H9 (cell line): ENCODE data around the gene PLSCR5. TPM values are rescaled to one million over a fixed set of nuclear protein-coding genes. Genes with fewer than 3 reads are reported as not detected.

ENCODE experiments used
- DNase-seq: peaks from one replicate; pipeline ENCODE4 v3.0.0-alpha.2; 2017
- H2AFZ ChIP-seq: one replicate; pipeline ENCODE4 v1.6.1; 2013; ENCODE audit warnings: mild to moderate bottlenecking, low read length, control low read depth, moderate library complexity
- H2AK5ac ChIP-seq: 2 replicates; pipeline ENCODE4 v1.6.1; 2013; ENCODE audit warnings: low read length, control low read depth, mixed read lengths; ENCODE audit not compliant: insufficient read length
- H2BK120ac ChIP-seq: one replicate; pipeline ENCODE4 v1.6.1; 2013; ENCODE audit warnings: low read depth, mild to moderate bottlenecking, low read length, control low read depth, inconsistent platforms; ENCODE audit not compliant: poor library complexity, severe bottlenecking
- H2BK12ac ChIP-seq: 2 replicates; pipeline ENCODE4 v1.6.1; 2013; ENCODE audit warnings: low read length, control low read depth, mixed read lengths, low read depth; ENCODE audit not compliant: insufficient read length
- H2BK15ac ChIP-seq: 2 replicates; pipeline ENCODE4 v1.6.1; 2013; ENCODE audit warnings: low read depth, low read length, control low read depth
- H2BK20ac ChIP-seq: one replicate; pipeline ENCODE4 v1.6.1; 2013; ENCODE audit warnings: low read depth, mild to moderate bottlenecking, low read length, control low read depth, inconsistent platforms; ENCODE audit not compliant: poor library complexity, severe bottlenecking
- H2BK5ac ChIP-seq: 2 replicates; pipeline ENCODE4 v1.6.1; 2013; ENCODE audit warnings: low read length, control low read depth, mixed read lengths; ENCODE audit not compliant: insufficient read length
- H3K14ac ChIP-seq: 2 replicates; pipeline ENCODE4 v1.6.1; 2013; ENCODE audit warnings: low read length, control low read depth; ENCODE audit not compliant: insufficient read depth
- H3K18ac ChIP-seq: 2 replicates; pipeline ENCODE4 v1.6.1; 2013; ENCODE audit warnings: low read depth, mild to moderate bottlenecking, mixed read lengths, low read length, control low read depth; ENCODE audit not compliant: insufficient read length
- H3K23ac ChIP-seq: 2 replicates; pipeline ENCODE4 v1.6.1; 2013; ENCODE audit warnings: low read length, control low read depth, mixed read lengths, low read depth; ENCODE audit not compliant: insufficient read length
- H3K23me2 ChIP-seq: 2 replicates; pipeline ENCODE4 v1.6.1; 2013; ENCODE audit warnings: low read depth, mild to moderate bottlenecking, mixed read lengths, low read length, control low read depth; ENCODE audit not compliant: insufficient read length, poor library complexity, severe bottlenecking
- H3K27ac ChIP-seq: 2 replicates; pipeline ENCODE4 v1.5.1; 2013; ENCODE audit warnings: low read length, control low read depth, mixed read lengths, low read depth; ENCODE audit not compliant: insufficient read length
- H3K27me3 ChIP-seq: 2 replicates; pipeline ENCODE4 v1.6.1; 2013; ENCODE audit warnings: low read length, control low read depth, inconsistent platforms; ENCODE audit not compliant: insufficient read depth
- H3K4ac ChIP-seq: 2 replicates; pipeline ENCODE4 v1.6.1; 2013; ENCODE audit warnings: low read depth, mild to moderate bottlenecking, control low read depth, inconsistent platforms, low read length, moderate library complexity
- H3K4me1 ChIP-seq: 2 replicates; pipeline ENCODE4 v1.6.1; 2013; ENCODE audit warnings: low read length, control low read depth, inconsistent platforms; ENCODE audit not compliant: insufficient read depth
- H3K4me2 ChIP-seq: 2 replicates; pipeline ENCODE4 v1.6.1; 2013; ENCODE audit warnings: low read length, control low read depth, mixed read lengths; ENCODE audit not compliant: insufficient read length, insufficient read depth
- H3K56ac ChIP-seq: 2 replicates; pipeline ENCODE4 v1.6.1; 2013; ENCODE audit warnings: low read depth, mild to moderate bottlenecking, mixed read lengths, low read length, control low read depth; ENCODE audit not compliant: insufficient read length
- H3K79me1 ChIP-seq: 2 replicates; pipeline ENCODE4 v1.6.1; 2013; ENCODE audit warnings: low read depth, mild to moderate bottlenecking, moderate library complexity, low read length, control low read depth, inconsistent platforms; ENCODE audit not compliant: insufficient read depth, poor library complexity, severe bottlenecking
- H3K79me2 ChIP-seq: 2 replicates; pipeline ENCODE4 v1.6.1; 2013; ENCODE audit warnings: low read length, control low read depth, inconsistent platforms; ENCODE audit not compliant: insufficient read depth
- H3K9ac ChIP-seq: 2 replicates; pipeline ENCODE4 v1.6.1; 2013; ENCODE audit warnings: low read length, control low read depth, mixed read lengths; ENCODE audit not compliant: insufficient read length; ENCODE audit errors: extremely low read depth
- H3K9me3 ChIP-seq: one replicate; pipeline ENCODE4 v1.6.1; 2013; ENCODE audit warnings: low read depth, low read length, inconsistent platforms; ENCODE audit not compliant: control insufficient read depth
- H3T11ph ChIP-seq: one replicate; pipeline ENCODE4 v1.6.1; 2013; ENCODE audit warnings: mild to moderate bottlenecking, low read length, control low read depth, inconsistent platforms
- H4K20me1 ChIP-seq: one replicate; pipeline ENCODE4 v1.6.1; 2013; ENCODE audit not compliant: control insufficient read depth, insufficient read length, insufficient read depth
- H4K5ac ChIP-seq: 2 replicates; pipeline ENCODE4 v1.6.1; 2013; ENCODE audit warnings: low read depth, mild to moderate bottlenecking, mixed read lengths, low read length, control low read depth; ENCODE audit not compliant: insufficient read length
- H4K8ac ChIP-seq: replicated peaks from 2 replicates; pipeline ENCODE4 v1.6.1; 2013; ENCODE audit warnings: low read length, control low read depth, mixed read lengths, low read depth; ENCODE audit not compliant: insufficient read length
- H4K91ac ChIP-seq: 2 replicates; pipeline ENCODE4 v1.6.1; 2013; ENCODE audit warnings: low read depth, mild to moderate bottlenecking, moderate library complexity, mixed read lengths, low read length, control low read depth; ENCODE audit not compliant: insufficient read length
- H3K27ac Mint-ChIP-seq, 3 experiments: 2 replicates in 2 of 3; 3 replicates in 1 of 3; pipeline ENCODE4 v1.8.0; 2020 to 2021; ENCODE audit warnings: mixed read lengths in 3 of 3, mild to moderate bottlenecking in 1 of 3, moderate library complexity in 1 of 3
- H3K27me3 Mint-ChIP-seq: 2 replicates; pipeline ENCODE4 v1.8.0; 2021; ENCODE audit warnings: low read depth, mild to moderate bottlenecking, moderate library complexity, mixed read lengths
- H3K36me3 Mint-ChIP-seq, 3 experiments: 2 replicates in 2 of 3; 3 replicates in 1 of 3; pipeline ENCODE4 v1.8.0; 2020 to 2021; ENCODE audit warnings: low read depth in 3 of 3, mixed read lengths in 3 of 3; ENCODE audit not compliant: insufficient read depth in 1 of 3
- H3K4me1 Mint-ChIP-seq, 2 experiments: 2 replicates each; pipeline ENCODE4 v1.8.0; 2020; ENCODE audit warnings: mixed read lengths in 2 of 2
- H3K4me3 Mint-ChIP-seq, 2 experiments: 2 replicates in 1 of 2; 3 replicates in 1 of 2; pipeline ENCODE4 v1.8.0; 2020 to 2021; ENCODE audit warnings: mild to moderate bottlenecking in 2 of 2, mixed read lengths in 2 of 2, moderate library complexity in 1 of 2
- H3K9me3 Mint-ChIP-seq, 2 experiments: 2 replicates in 1 of 2; 3 replicates in 1 of 2; pipeline ENCODE4 v1.8.0; 2020; ENCODE audit warnings: mild to moderate bottlenecking in 2 of 2, mixed read lengths in 2 of 2, moderate library complexity in 1 of 2
- CTCF ChIP-seq: fragments of 200-600 bp; sonication (generic); conservative IDR thresholded peaks from 3 replicates; pipeline ENCODE4 v1.8.0; 2021; ENCODE audit warnings: antibody characterized with exemption, mild to moderate bottlenecking
- total RNA-seq: library from RNA; stranded (reverse); gene quantifications from 2 replicates; pipeline ENCODE4 v1.2.1, GENCODE V29; 2021

The PLSCR5 gene
- total RNA-seq, 1 experiment from 2014 or later, result not detected

- peaks cover 4 to 7% of the 10 kb centered on the region in 2 experiments; a peak in 4 of 5 replicates for H3K9me3 Mint-ChIP-seq
- H3K79me1 ChIP-seq, result no peaks in the 10 kb centered on the region
- no peaks in the 10 kb centered on the region for H3K27me3 ChIP-seq
- peaks cover 2% of the 10 kb centered on the region; the same call in 1 of the 2 replicates for H3K27me3 Mint-ChIP-seq
- H3K27ac ChIP-seq, result no peak overlapping the region
- no peak overlapping the region for H4K8ac ChIP-seq
- H3K9ac ChIP-seq, result no peak overlapping the region
- no peak overlapping the region for H3K18ac ChIP-seq
- H2BK5ac ChIP-seq, result no peak overlapping the region
- no peak for DNase-seq
- H2BK20ac ChIP-seq, result no peak overlapping the region
- H4K20me1 ChIP-seq, result no peaks in the 10 kb centered on the region
- no peak overlapping the region for H3K4ac ChIP-seq
- no peak overlapping the region for H4K5ac ChIP-seq
- no peak overlapping the region for H3K4me3 Mint-ChIP-seq
- H3K23ac ChIP-seq, result no peak overlapping the region
- H3K36me3 Mint-ChIP-seq, result peaks cover 2 to 17% (median 10%) of the 10 kb centered on the region in 3 experiments; a peak in 6 of 7 replicates
- no peaks in the 10 kb centered on the region for H3K9me3 ChIP-seq
- H3K79me2 ChIP-seq, result no peaks in the 10 kb centered on the region
- H4K91ac ChIP-seq, result no peak overlapping the region
- H3K56ac ChIP-seq, result no peak overlapping the region
- H3K14ac ChIP-seq, result no peak overlapping the region
- no peak overlapping the region for H2BK120ac ChIP-seq
- no peak overlapping the region for H3T11ph ChIP-seq
- H2AFZ ChIP-seq, result no peak overlapping the region
- H3K4me1 Mint-ChIP-seq, result peaks cover 6 to 12% of the 10 kb centered on the region in 2 experiments; a peak in 3 of 4 replicates
- H2BK12ac ChIP-seq, result no peak overlapping the region
- no peak for TF ChIP-seq CTCF
- H3K27ac Mint-ChIP-seq, result no peak overlapping the region
- no peak overlapping the region for H3K4me2 ChIP-seq
- H2AK5ac ChIP-seq, result no peak overlapping the region
- H3K23me2 ChIP-seq, result no peaks in the 10 kb centered on the region
- H3K4me1 ChIP-seq, result no peaks in the 10 kb centered on the region
- H2BK15ac ChIP-seq, result no peak overlapping the region
These were observed 39.0 kb downstream of the PLSCR5 start for GRCh38 chr3:146566138-146566537.
